GM21619 (cell line): Measurements from ENCODE around the gene NEURL1.

ENCODE experiments used
- ATAC-seq: cut with Tn5 transposase; IDR thresholded peaks from one replicate; pipeline ENCODE4 v1.9.1; 2021; ENCODE audit not compliant: unreplicated experiment

The NEURL1 gene

GRCh38 chr10:103562383-103562782 is 68.9 kb downstream of the NEURL1 start:
- no peak for ATAC-seq

GRCh38 chr10:103563231-103564115 is 70.0 kb downstream of the NEURL1 start:
- no peak for ATAC-seq

GRCh38 chr10:103564116-103564501 is 70.6 kb downstream of the NEURL1 start:
- ATAC-seq, result no peak

GRCh38 chr10:103564776-103565520 is 71.4 kb downstream of the NEURL1 start:
- ATAC-seq, result no peak

GRCh38 chr10:103566536-103566935 is 73.0 kb downstream of the NEURL1 start:
- no peak for ATAC-seq

- no peak for ATAC-seq
Measured at GRCh38 chr10:103568505-103568904, 75.0 kb downstream of the NEURL1 start.

GRCh38 chr10:103569896-103570295 is 76.4 kb downstream of the NEURL1 start:
- no peak for ATAC-seq

- ATAC-seq, result no peak
Measured at GRCh38 chr10:103570844-103571655, 77.5 kb downstream of the NEURL1 start.

- no peak for ATAC-seq
Measured at GRCh38 chr10:103571656-103571975, 78.1 kb downstream of the NEURL1 start.

GRCh38 chr10:103572347-103573204 is 79.1 kb downstream of the NEURL1 start:
- no peak for ATAC-seq

GRCh38 chr10:103573205-103573487 is 79.6 kb downstream of the NEURL1 start:
- no peak for ATAC-seq

GRCh38 chr10:103574097-103575061 is 80.9 kb downstream of the NEURL1 start:
- ATAC-seq, result no peak

GRCh38 chr10:103575416-103576075 is 82.0 kb downstream of the NEURL1 start:
- ATAC-seq, result no peak

- no peak for ATAC-seq
Measured at GRCh38 chr10:103576076-103576471, 82.6 kb downstream of the NEURL1 start.

GRCh38 chr10:103576862-103577261 is 83.4 kb downstream of the NEURL1 start:
- no peak for ATAC-seq

GRCh38 chr10:103578782-103579382 is 85.4 kb downstream of the NEURL1 start:
- peak; percentile 76 for ATAC-seq

GRCh38 chr10:103580011-103580410 is 86.5 kb downstream of the NEURL1 start:
- no peak for ATAC-seq

GRCh38 chr10:103580430-103580829 is 86.9 kb downstream of the NEURL1 start:
- ATAC-seq, result no peak

- no peak for ATAC-seq
Measured at GRCh38 chr10:103581499-103581898, 88.0 kb downstream of the NEURL1 start.
